OCI-M2 (cell line): ENCODE measurements around the gene FEN1.

Experiments used
- DNase-seq: peaks from one replicate; lab custom pipeline; 2025; ENCODE audit not compliant: unreplicated experiment; lab: John Stamatoyannopoulos, UW

FEN1 gene

DNA sequence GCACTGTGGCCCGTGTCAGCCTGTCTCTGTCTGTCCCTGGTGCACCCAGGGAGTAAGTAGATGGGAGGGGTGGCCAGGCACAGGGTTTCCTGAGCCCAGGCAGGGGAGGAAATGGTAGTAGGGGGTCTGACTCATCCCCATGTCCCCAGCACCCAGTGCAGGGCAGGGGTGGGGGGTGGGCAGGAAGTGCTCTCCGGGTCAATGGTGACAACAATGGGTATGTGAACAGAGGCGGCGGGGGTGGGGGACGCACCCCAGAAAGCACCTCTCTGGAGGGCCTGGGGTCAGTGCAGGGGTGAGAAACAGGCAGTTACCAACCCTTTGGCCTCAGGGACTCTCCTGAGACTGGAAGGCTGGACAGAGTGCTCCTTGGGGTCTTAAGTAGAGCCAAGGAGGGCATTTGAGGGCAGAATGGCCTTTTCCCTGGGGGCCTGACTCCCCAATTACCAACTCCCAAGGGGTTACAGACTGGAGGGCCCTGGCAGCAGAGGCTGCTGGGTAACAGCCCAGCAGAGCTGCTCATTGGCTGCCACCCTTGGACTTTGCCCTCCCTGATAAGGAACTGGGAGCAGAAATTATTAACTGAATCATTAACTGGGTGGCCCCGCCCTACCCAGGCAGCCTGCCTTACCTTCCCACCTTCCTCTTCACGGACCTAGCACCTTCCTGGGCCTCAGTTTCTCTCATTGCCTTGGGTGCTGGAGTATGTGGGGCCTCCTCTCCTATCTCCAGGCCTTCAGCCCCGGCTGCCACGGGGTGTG lies 36.1 kb upstream of the FEN1 start:
- DNase-seq, result no peak

DNA sequence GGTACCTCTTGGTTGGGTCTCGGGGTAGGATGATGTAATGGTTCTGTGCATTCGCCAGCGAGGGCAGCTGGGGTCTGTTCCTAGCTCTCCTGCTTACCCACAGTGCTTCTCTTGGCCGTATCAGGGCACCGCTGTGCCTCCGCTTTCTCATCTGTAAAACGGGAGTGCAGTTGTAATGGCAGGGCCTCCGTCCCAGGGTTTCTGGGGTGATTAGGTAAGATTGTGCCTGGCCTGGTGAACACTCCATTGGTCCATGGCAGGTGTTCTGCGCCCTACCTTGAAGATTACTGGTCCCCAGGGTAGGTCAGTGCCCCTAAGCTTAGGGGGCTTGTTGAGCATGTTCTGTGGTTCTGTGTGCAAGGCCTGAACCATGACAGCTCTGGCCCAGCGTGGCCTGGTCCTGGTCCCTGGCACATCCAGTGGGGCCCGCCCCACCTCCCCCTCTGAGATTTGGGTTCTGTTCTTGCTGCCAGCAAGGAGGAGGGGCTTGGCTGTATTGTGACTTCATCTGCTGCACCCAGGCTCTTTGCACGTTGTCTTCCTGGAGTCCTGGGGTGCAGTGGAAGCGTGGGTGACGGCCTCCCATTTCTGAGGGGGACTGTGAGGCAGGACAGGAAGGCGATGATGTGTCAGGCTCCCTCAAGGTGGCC lies 35.4 kb upstream of the FEN1 start:
- DNase-seq, result no peak

DNA sequence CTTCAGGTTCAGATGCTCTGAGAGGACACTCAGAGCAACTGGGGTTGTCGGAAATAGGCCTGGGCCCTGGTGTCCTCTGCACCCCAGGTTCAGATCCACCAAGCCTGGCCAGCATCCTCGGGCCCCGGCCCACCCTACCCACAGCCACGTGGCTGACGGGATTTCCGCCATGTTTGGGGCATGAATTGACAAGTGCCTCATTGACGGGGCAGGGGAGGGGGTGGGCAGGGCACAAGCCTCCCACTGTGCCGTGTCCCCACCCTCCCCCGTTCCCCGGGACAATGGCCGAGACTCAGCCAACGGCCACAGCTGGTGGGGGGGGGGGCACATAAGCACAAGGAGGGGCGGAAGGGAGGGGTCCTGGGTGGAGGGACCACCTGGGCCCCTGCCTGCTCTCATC lies 31.8 kb upstream of the FEN1 start:
- DNase-seq, result no peak

DNA sequence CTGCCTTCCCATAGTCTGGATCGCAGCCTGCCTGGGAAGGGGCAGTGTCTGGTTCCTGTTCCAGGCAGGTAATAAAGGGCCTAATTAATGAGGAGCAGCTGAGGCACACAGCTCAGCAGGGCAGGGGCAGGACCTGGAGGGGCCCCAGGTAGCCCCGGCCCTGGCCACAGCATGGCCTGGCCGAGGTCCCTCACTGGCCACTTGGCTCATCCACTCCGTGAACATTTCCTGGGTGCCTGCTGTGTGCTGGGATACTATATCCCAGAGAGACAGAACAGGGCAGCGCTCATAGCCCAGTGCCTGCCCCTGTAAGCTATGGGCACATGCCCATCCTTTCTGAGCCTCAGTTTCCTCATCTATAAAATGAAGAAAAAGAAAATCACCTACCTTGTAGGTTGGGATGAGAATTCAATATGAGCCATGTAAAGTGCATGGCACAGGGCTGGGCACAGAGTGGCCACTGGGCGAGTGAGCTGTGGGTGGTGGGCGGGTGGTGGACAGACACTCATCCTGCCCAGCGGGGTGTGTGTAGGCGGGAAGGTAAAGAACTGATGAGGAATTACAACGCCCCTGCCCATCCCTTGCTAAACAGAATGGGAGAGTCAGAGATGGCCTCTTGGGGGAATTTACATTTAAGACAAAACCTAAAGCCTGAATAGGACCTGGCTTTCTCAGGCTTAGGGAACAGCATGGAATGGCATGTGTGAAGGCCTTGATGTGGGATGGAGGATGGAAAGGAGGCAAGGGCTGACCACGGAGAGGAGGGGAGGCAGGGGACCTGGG lies 31.1 kb upstream of the FEN1 start:
- DNase-seq, result no peak

DNA sequence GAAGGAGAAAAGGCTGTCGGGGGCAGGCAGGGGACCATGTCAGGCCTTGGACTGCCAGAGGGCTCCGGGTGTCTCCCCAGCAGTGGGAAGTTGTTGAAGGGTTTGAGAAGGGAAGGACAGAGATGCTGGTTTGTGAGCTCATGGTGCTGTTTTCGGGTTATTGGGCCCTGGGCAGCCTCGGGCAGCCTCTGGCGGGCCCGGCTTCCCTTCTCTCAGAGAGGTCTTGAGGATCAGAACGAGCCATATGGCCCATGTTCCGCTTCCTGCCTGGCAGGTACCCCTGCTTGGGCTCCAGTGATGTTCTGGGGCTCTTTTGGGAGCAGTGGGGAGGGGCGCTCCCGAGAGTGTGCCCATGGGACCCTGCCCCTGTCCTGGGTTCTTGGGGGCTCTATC lies 30.5 kb upstream of the FEN1 start:
- DNase-seq, result no peak

- no peak for DNase-seq
Observed at GRCh38 chr11:61762798-61763197, 29.9 kb upstream of the FEN1 start.

GRCh38 chr11:61763930-61764605 lies 28.6 kb upstream of the FEN1 start:
- DNase-seq, result no peak

DNA sequence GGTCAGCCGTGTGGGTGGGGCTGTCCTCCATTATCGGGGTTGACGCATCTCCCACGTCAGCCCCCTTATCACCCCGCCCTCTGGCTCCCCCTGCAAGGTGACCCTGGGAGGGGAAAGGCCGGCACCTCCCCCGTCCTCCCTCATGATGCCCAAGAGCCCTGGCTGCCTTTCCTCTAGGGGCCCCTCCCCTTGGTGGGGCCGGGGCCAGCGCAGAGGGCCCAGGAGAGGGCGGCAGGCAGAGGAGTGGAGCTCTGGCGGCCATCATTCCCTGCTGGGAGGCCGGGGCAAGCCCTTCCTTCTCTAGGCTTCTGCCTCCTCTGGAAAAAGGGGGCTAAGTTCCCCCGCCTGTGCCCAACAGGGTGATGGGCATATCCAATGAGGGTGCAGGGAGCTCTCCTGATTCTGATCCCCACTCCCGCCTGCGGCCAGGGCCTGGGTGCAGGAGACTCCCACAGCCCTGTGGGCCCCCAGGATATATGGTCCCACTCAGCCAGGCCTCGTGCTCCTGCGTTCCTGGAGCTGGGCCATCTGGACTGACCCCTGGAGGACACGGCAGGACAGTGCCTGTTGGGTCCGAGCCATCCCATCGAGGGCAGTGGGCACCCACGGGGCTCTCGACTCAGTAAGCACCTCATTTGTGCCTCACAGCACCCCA lies 28.0 kb upstream of the FEN1 start:
- DNase-seq, result no peak

DNA sequence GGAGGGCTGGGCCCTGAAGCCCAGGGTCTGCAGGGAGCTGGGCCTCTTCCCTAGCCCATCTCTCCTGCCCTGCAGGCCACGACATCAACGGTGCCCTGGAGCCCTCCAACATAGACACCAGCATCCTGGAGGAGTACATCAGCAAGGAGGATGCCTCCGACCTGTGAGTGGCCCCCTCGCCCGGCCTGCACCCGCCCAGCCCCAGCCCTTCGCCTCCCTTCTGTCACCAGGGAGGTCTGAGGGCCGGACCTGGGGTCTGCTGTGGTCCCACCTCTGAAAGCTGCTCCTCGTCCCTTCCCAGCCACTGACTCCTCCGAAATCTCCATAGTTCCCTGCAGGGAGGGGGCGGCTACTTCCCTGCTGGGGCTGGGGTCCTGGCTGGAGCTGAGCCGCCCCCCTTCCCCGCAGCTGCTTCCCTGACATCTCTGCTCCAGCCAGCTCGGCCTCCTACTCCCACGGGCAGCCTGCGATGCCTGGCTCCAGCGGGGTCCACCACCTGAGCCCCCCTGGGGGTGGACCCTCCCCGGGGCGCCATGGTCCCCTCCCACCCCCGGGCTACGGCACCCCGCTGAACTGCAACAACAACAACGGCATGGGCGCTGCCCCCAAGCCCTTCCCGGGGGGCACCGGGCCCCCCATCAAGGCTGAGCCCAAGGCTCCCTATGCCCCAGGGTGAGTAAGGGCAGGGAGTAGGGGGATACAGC lies 27.0 kb upstream of the FEN1 start:
- no peak for DNase-seq

GRCh38 chr11:61766353-61766841 lies 26.3 kb upstream of the FEN1 start:
- DNase-seq, result no peak

DNA sequence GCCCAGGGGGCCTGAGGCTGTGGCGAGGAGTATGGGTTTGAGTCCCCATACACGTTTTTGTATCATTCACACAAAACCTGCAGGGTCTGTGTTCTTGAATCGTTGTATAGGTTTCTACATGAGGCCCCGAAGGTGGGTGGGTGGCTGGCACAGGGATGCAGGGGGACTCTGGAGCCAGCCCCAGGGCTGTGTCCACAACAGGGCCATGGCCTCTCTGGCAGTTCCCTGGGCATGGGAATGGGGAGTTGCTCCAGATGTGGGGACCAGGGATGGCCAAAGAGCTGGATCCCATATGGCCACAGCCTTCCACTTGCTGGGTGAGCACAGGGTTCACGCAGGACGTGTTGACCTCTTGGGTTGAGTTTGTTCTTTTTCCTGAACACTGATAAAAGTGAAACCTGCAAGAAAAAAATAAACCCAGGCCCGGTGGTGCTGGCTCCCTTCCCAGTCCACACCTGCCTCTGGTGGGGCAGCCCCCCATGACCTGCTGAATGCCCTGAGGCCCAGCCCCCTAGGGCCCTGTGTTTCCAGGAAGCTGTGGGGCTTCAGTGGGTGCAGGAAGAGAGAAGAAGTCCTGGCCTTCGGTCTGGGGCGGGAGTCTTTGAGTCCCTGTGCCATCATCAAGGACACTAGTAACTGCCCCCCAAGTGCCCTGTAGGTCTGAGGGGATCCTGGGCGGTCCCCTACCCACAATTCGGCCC lies 24.2 kb upstream of the FEN1 start:
- DNase-seq, result no peak

- no peak for DNase-seq
Observed at GRCh38 chr11:61769169-61769920, 23.4 kb upstream of the FEN1 start.

DNA sequence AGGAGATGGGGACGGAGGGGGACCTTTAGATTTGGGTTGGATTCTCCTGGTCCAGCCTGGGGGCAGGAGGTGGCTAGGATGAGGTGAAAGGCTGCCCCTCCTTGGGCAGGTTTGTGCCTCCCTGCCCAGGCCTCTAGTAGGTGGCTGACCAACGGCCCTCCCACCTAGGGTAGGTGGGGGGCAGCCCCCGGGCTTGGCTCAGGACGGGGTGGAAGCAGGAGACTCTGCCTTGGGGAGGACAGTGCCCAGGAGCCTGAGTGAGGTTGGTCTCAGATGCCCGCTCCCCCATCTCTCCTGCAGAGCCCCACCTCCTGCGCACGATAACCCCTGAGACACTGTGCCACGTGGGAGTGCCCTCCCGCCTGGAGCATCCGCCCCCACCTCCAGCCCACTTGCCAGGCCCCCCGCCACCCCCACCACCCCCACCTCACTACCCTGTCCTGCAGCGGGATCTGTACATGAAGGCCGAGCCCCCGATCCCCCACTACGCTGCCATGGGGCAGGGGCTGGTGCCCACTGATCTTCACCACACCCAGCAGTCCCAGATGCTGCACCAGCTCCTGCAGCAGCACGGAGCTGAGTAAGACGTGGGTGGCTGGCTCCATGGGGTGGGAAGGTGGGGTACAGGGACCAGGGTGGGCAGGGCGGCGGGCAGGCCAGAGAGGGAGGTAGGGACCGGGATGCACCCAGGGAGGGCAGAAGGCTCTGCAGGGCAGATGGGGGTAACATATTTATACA lies 22.6 kb upstream of the FEN1 start:
- no peak for DNase-seq

DNA sequence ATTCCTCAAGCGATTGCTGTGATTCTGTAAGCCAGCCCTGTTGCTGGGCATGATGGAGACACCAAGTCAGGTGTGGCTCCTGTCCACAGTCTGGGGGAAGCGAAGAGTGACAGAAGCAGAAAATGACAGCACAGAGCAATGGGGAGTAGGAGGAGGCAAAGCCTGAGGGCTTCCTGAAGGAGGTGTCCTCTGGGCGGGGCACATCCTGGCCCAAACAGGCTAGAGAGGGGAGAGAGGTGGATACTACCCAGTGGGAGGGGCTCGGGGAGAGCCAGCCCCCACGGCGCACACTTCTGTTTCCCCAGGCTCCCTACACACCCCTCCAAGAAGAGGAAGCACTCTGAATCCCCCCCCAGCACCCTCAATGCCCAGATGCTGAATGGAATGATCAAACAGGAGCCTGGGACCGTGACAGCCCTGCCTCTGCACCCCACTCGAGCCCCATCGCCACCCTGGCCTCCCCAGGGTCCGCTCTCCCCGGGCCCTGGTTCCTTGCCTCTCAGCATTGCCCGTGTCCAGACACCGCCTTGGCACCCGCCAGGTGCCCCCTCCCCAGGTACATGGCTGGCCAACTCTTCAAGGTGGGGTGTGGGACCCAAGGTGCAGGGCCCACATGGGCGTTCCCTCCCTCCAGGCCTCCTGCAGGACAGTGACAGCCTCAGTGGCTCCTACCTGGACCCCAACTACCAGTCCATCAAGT lies 21.4 kb upstream of the FEN1 start:
- DNase-seq, result no peak

- DNase-seq, result no peak
Observed at GRCh38 chr11:61771985-61772455, 20.7 kb upstream of the FEN1 start.

DNA sequence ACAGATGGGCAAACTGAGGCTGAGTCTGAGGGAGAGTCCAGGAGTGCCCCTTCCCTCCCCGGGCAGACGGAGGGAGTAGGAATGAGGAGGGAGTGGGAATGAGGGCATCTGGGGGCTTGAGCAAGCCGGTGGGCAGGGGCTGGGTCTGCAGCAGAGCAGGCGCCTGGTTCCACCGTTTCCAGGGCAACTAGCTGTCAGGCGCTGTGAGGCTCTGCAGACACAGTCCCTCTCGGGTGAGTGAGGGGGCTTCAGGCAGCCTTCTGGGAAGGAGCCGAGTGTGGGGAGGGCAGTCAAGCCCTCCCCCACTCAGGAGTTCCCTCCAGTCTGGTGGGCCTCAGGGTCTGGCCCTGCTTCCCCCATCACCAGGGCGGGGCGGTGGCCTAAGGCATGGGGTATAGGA lies 19.4 kb upstream of the FEN1 start:
- DNase-seq, result no peak

GRCh38 chr11:61773809-61774208 lies 18.9 kb upstream of the FEN1 start:
- DNase-seq, result no peak
